Mucosa of rectum (tissue), 2 donors: ENCODE measurements around the gene ETFDH.
A peak's percentile ranks its signal among the peaks of the same experiment; 100 is the strongest.
"Not testable (repeated sequence)": the region's sequence is repeated elsewhere in the genome, so short reads cannot be mapped to it uniquely, and the experiment has no call there.

Source experiments
- H3K27ac ChIP-seq, 2 donors: one replicate each; pipeline ENCODE4 v1.7.0; 2013; ENCODE audit warnings: inconsistent platforms in 2 of 2, low read depth in 2 of 2, low read length in 2 of 2
- H3K27me3 ChIP-seq, 2 donors: one replicate each; pipeline ENCODE4 v1.7.0; 2013; ENCODE audit warnings: low read length in 2 of 2; ENCODE audit not compliant: control insufficient read depth in 2 of 2, insufficient read depth in 2 of 2
- H3K36me3 ChIP-seq, 2 donors: one replicate each; pipeline ENCODE4 v1.7.0; 2013; ENCODE audit warnings: low read length in 2 of 2; ENCODE audit not compliant: control insufficient read depth in 2 of 2, insufficient read depth in 2 of 2
- H3K4me1 ChIP-seq, 2 donors: one replicate each; pipeline ENCODE4 v1.7.0; 2013; ENCODE audit warnings: low read length in 2 of 2, mild to moderate bottlenecking in 1 of 2; ENCODE audit not compliant: control insufficient read depth in 2 of 2, insufficient read depth in 2 of 2
- H3K4me3 ChIP-seq, 2 donors: one replicate each; pipeline ENCODE4 v1.7.0; 2013; ENCODE audit warnings: low read length in 2 of 2
- H3K9ac ChIP-seq, 2 donors: one replicate each; pipeline ENCODE4 v1.7.0; 2013; ENCODE audit warnings: low read length in 2 of 2, low read depth in 1 of 2, mild to moderate bottlenecking in 1 of 2
- H3K9me3 ChIP-seq, 2 donors: one replicate each; pipeline ENCODE4 v1.7.0; 2013; ENCODE audit warnings: low read length in 2 of 2; ENCODE audit not compliant: control insufficient read depth in 2 of 2
- donor health status: healthy.
- donor health status: Normal muscosa, but diverticular disease.

Gene ETFDH

GRCh38 chr4:158676076-158676475 is 4.0 kb downstream of the ETFDH start:
- H3K36me3 ChIP-seq, result peaks cover 0 to 3% of the 10 kb centered on the region in 2 donors

GRCh38 chr4:158678767-158679166 is 6.7 kb downstream of the ETFDH start:
- Histone ChIP-seq H3K4me3 (no peak overlapping the region), H3K36me3 (peaks cover 3% of the 10 kb centered on the region in 2 donors), H3K27ac (no peak overlapping the region), H3K9me3 (no peaks in the 10 kb centered on the region), H3K27me3 (no peaks in the 10 kb centered on the region), H3K9ac (no peak overlapping the region), H3K4me1 (no peaks in the 10 kb centered on the region)

More at GRCh38 chr4:158676076-158676475, 4.0 kb downstream of the ETFDH start:
- Histone ChIP-seq H3K27me3 (no peaks in the 10 kb centered on the region), H3K27ac (no peak overlapping the region), H3K4me3 (no peak overlapping the region), H3K4me1 (peaks cover 5 to 6% of the 10 kb centered on the region in 2 donors), H3K9ac (no peak overlapping the region), H3K9me3 (no peaks in the 10 kb centered on the region)

- no peaks in the 10 kb centered on the region for H3K27me3 ChIP-seq
- no peak overlapping the region for H3K4me3 ChIP-seq
- no peaks in the 10 kb centered on the region for H3K4me1 ChIP-seq
- H3K27ac ChIP-seq, result no peak overlapping the region
- no peaks in the 10 kb centered on the region for H3K9me3 ChIP-seq
- peaks cover 6 to 10% of the 10 kb centered on the region in 2 donors for H3K36me3 ChIP-seq
- H3K9ac ChIP-seq, result no peak overlapping the region
Measured at GRCh38 chr4:158681629-158682028, 9.5 kb downstream of the ETFDH start.

GRCh38 chr4:158682066-158682465 is 10.0 kb downstream of the ETFDH start:
- Histone ChIP-seq H3K4me3 (no peak overlapping the region), H3K36me3 (peaks cover 8 to 14% of the 10 kb centered on the region in 2 donors), H3K9ac (no peak overlapping the region), H3K9me3 (no peaks in the 10 kb centered on the region), H3K4me1 (no peaks in the 10 kb centered on the region), H3K27me3 (no peaks in the 10 kb centered on the region), H3K27ac (no peak overlapping the region)

- no peak overlapping the region for H3K9ac ChIP-seq
- H3K9me3 ChIP-seq, result no peaks in the 10 kb centered on the region
- peaks cover 13 to 26% of the 10 kb centered on the region in 2 donors for H3K36me3 ChIP-seq
- H3K27me3 ChIP-seq, result no peaks in the 10 kb centered on the region
- no peaks in the 10 kb centered on the region for H3K4me1 ChIP-seq
- no peak overlapping the region for H3K4me3 ChIP-seq
- no peak overlapping the region for H3K27ac ChIP-seq
Measured at GRCh38 chr4:158688813-158689212, 16.7 kb downstream of the ETFDH start.

- no peak overlapping the region for H3K4me3 ChIP-seq
- no peaks in the 10 kb centered on the region for H3K27me3 ChIP-seq
- H3K9ac ChIP-seq, result no peak overlapping the region
- peaks cover 27 to 36% of the 10 kb centered on the region in 2 donors for H3K36me3 ChIP-seq
- H3K4me1 ChIP-seq, result no peaks in the 10 kb centered on the region
- H3K9me3 ChIP-seq, result no peaks in the 10 kb centered on the region
- no peak overlapping the region for H3K27ac ChIP-seq
Measured at GRCh38 chr4:158704274-158704673, 32.2 kb downstream of the ETFDH start.

- Histone ChIP-seq H3K27me3 (no peaks in the 10 kb centered on the region), H3K9ac (no peak overlapping the region), H3K36me3 (peaks cover 51 to 67% of the 10 kb centered on the region in 2 donors), H3K4me1 (no peaks in the 10 kb centered on the region), H3K4me3 (no peak overlapping the region), H3K9me3 (no peaks in the 10 kb centered on the region), H3K27ac (no peak overlapping the region)
Measured at GRCh38 chr4:158710814-158711213, 38.7 kb downstream of the ETFDH start.

- H3K36me3 ChIP-seq, result peaks cover 54 to 56% of the 10 kb centered on the region in 2 donors
- not testable (repeated sequence) for H3K27ac ChIP-seq
Measured at GRCh38 chr4:158712622-158713021, 40.5 kb downstream of the ETFDH start.

GRCh38 chr4:158714937-158715336 is 42.8 kb downstream of the ETFDH start:
- Histone ChIP-seq H3K36me3 (peaks cover 59 to 67% of the 10 kb centered on the region in 2 donors), H3K4me3 (no peak overlapping the region), H3K27ac (no peak overlapping the region)

More at GRCh38 chr4:158712622-158713021, 40.5 kb downstream of the ETFDH start:
- not testable (repeated sequence) for H3K4me1 ChIP-seq, H3K9ac ChIP-seq, H3K27me3 ChIP-seq, H3K4me3 ChIP-seq, H3K9me3 ChIP-seq

GRCh38 chr4:158715802-158716201 is 43.7 kb downstream of the ETFDH start:
- H3K4me3 ChIP-seq, result no peak overlapping the region
- H3K9me3 ChIP-seq, result no peaks in the 10 kb centered on the region
- H3K36me3 ChIP-seq, result peaks cover 56 to 60% of the 10 kb centered on the region in 2 donors
- H3K9ac ChIP-seq, result no peak overlapping the region
- no peaks in the 10 kb centered on the region for H3K4me1 ChIP-seq
- H3K27ac ChIP-seq, result no peak overlapping the region
- H3K27me3 ChIP-seq, result no peaks in the 10 kb centered on the region

More at GRCh38 chr4:158714937-158715336, 42.8 kb downstream of the ETFDH start:
- Histone ChIP-seq H3K9ac (no peak overlapping the region), H3K27me3 (no peaks in the 10 kb centered on the region), H3K9me3 (no peaks in the 10 kb centered on the region), H3K4me1 (no peaks in the 10 kb centered on the region)

GRCh38 chr4:158721680-158722079 is 49.6 kb downstream of the ETFDH start:
- Histone ChIP-seq H3K9ac (no peak overlapping the region), H3K36me3 (peaks cover 29 to 33% of the 10 kb centered on the region in 2 donors)

More at GRCh38 chr4:158721680-158722079, 49.6 kb downstream of the ETFDH start:
- H3K4me3 ChIP-seq, result peak overlapping the region in 1 of 2 donors; percentile 90
- H3K27ac ChIP-seq, result no peak overlapping the region
- H3K9me3 ChIP-seq, result no peaks in the 10 kb centered on the region
- no peaks in the 10 kb centered on the region for H3K27me3 ChIP-seq
- peaks cover 6 to 7% of the 10 kb centered on the region in 2 donors for H3K4me1 ChIP-seq
